ENCODE measurements around the gene MTUS2.

GRCh38 chr13:29227576-29227975, 407.4 kb downstream of the MTUS2 start:
- TF ChIP-seq CTCF (IDR thresholded peaks at IDR 0.05): no peak
- TF ChIP-seq ZFX (IDR thresholded peaks at IDR 0.05; ENCODE audit: borderline replicate concordance): no peak

Data from 22Rv1 (cell line).